Uterus (tissue), 2 donors: Measurements from ENCODE around the gene FKBP1C.
"Not testable (repeated sequence)": the region's sequence is repeated elsewhere in the genome, so short reads cannot be mapped to it uniquely, and the experiment has no call there.

Experiments
- CTCF ChIP-seq, 4 experiments: fragments of 200-600 bp in 2 of 4; fragments of 450-650 bp in 2 of 4; sonication (generic) in 2 of 4; IDR thresholded peaks; one replicate each; pipeline ENCODE4 v1.5.1; 2016 to 2019; ENCODE audit warnings: antibody characterized with exemption in 4 of 4, mild to moderate bottlenecking in 2 of 4, moderate library complexity in 1 of 4
- POLR2A ChIP-seq, 2 donors: fragments of 450-650 bp; IDR thresholded peaks; one replicate each; pipeline ENCODE4 v1.6.1; 2016; ENCODE audit warnings: antibody characterized with exemption in 2 of 2, mild to moderate bottlenecking in 1 of 2, moderate library complexity in 1 of 2

DNA sequence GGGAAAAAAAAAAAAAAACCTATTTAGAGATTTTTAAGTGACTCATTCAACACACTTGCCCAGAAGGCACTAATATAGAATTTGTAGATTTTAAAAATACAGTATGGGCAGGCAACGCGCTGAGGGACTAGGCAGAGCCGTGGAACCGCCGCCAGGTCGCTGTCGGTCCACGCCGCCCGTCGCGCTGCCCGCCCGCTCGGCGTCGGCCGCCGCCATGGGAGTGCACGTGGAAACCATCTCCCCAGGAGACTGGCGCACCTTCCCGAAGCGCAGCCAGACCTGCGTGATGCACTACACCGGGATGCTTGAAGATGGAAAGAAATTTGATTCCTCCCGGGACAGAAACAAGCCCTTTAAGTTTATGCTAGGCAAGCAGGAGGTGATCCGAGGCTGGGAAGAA is at the start of gene FKBP1C:
- not testable (repeated sequence) for TF ChIP-seq POLR2A, CTCF (IDR thresholded peaks at IDR 0.05)
